Measurements from ENCODE around the gene NUP85. TPM values are rescaled to one million over a fixed set of nuclear protein-coding genes. Genes with fewer than 3 reads are reported as not detected.

NUP85 gene
- total RNA-seq, 2 experiments from 2014 or later = 129 to 219 TPM

DNA sequence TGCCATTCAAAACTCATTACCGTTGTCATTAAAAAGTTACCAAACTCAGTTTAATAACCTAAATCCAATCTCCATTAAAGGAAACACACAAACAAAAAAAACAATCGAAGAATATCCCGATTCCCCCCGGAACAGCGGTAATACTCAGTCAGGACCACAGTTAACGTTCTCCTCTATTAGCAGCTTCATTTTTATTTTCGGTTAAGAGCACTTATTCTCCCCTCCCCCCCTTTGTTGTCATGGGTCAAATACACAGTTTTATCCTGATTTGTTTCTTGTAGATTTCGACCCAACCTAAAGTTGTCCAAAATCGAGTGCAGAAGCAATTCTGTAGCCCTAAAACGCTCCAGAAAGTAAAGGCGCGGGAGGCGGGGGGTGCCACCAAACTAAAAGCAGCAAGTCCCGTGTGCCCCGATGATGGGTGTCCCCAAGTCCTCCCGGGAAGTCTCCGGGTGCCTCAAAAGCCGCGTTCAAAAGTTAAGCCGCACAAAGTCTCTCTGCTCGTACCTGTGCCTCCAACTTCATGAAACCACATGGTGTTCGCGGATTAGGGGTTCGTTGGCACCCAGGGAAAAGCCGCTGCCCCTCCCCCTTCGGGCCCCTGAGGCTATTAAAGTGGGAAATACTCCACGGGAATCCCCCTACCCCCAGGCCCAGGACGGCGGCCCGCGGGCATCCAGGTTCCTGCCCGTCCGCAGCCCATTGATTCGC lies 23.7 kb upstream of the NUP85 start:
- Histone ChIP-seq H3K4me3 (ENCODE audit: low read depth, low read length, poor library complexity, severe bottlenecking) (peak overlapping the region; percentile 88), H3K79me2 (ENCODE audit: insufficient read depth, low read depth, low read length) (peaks cover 59% of the 10 kb centered on the region), H3K4me2 (ENCODE audit: low read length) (peak overlapping the region; percentile 81), H3K36me3 (ENCODE audit: insufficient read depth, low read length) (peaks cover 55% of the 10 kb centered on the region), H3K9me2 (ENCODE audit: insufficient read depth, low read length) (no peaks in the 10 kb centered on the region), H4K20me1 (ENCODE audit: insufficient read depth, low read length) (peaks cover 10% of the 10 kb centered on the region), H2AFZ (ENCODE audit: low read length) (peak overlapping the region; percentile 18; the same call in 1 of the 2 replicates), H3K27ac (ENCODE audit: low read depth, low read length, poor library complexity, severe bottlenecking) (peak overlapping the region; percentile 91), H3K4me1 (ENCODE audit: insufficient read depth, low read length, poor library complexity, severe bottlenecking) (peaks cover 24% of the 10 kb centered on the region), H3K9me3 (ENCODE audit: low read length) (no peaks in the 10 kb centered on the region)
- intact Hi-C loops (cut with micrococcal nuclease; ENCODE audit: unreplicated experiment) = loop anchor here (2.0 kb wide), 3 partner anchors 51 to 135 kb away; partner anchors contain the start of genes ATP5PD, KCTD2, MIF4GD and NT5C
- ChIA-PET CTCF (ENCODE audit: unreplicated experiment) (interaction anchor here (0.6 to 0.7 kb wide), 2 partner anchors 10 to 421 kb away, joined by 4 to 6 read pairs; no protein-coding TSS in a partner anchor), POLR2A (interaction anchor here (0.5 to 1.0 kb wide), 2 partner anchors 10 to 85 kb away, joined by 5 to 7 read pairs; no protein-coding TSS in a partner anchor)
- peak; percentile 55 for DNase-seq (ENCODE audit: low spot score)
- TF ChIP-seq, protein P1, sequence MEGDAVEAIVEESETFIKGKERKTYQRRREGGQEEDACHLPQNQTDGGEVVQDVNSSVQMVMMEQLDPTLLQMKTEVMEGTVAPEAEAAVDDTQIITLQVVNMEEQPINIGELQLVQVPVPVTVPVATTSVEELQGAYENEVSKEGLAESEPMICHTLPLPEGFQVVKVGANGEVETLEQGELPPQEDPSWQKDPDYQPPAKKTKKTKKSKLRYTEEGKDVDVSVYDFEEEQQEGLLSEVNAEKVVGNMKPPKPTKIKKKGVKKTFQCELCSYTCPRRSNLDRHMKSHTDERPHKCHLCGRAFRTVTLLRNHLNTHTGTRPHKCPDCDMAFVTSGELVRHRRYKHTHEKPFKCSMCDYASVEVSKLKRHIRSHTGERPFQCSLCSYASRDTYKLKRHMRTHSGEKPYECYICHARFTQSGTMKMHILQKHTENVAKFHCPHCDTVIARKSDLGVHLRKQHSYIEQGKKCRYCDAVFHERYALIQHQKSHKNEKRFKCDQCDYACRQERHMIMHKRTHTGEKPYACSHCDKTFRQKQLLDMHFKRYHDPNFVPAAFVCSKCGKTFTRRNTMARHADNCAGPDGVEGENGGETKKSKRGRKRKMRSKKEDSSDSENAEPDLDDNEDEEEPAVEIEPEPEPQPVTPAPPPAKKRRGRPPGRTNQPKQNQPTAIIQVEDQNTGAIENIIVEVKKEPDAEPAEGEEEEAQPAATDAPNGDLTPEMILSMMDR (conservative IDR thresholded peaks at IDR 0.05; ENCODE audit: low read length) = no peak
- no peak for TF ChIP-seq EZH2phosphoT487 (IDR thresholded peaks at IDR 0.05; ENCODE audit: borderline replicate concordance, low read depth, low read length)
- BruUV-seq (replicated peaks) = no TSS peak

DNA sequence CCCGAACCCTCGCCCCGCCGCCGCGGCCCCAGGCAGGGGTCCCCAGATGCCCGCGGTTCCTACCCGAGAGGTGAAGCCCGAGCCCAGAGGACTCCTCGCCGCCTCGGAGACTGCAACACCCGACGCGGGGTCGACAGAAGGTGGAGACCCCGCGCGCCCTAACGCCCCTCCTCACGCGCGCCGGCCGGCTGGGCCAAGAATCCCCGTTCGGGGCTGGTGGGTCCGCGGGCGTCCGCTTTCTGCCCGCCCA lies 23.2 kb upstream of the NUP85 start:
- Histone ChIP-seq H3K4me1 (ENCODE audit: insufficient read depth, low read length, poor library complexity, severe bottlenecking) (peaks cover 24% of the 10 kb centered on the region), H2AFZ (ENCODE audit: low read length) (peak overlapping the region; percentile 18; the same call in 1 of the 2 replicates), H3K79me2 (ENCODE audit: insufficient read depth, low read depth, low read length) (peaks cover 54% of the 10 kb centered on the region), H4K20me1 (ENCODE audit: insufficient read depth, low read length) (peaks cover 10% of the 10 kb centered on the region), H3K27ac (ENCODE audit: low read depth, low read length, poor library complexity, severe bottlenecking) (peak overlapping the region; percentile 91), H3K9me2 (ENCODE audit: insufficient read depth, low read length) (no peaks in the 10 kb centered on the region), H3K4me3 (ENCODE audit: low read depth, low read length, poor library complexity, severe bottlenecking) (peak overlapping the region; percentile 88), H3K4me2 (ENCODE audit: low read length) (peak overlapping the region; percentile 81), H3K9me3 (ENCODE audit: low read length) (no peaks in the 10 kb centered on the region), H3K36me3 (ENCODE audit: insufficient read depth, low read length) (peaks cover 51% of the 10 kb centered on the region)
- no TSS peak for BruUV-seq (replicated peaks)
- TF ChIP-seq EZH2phosphoT487 (IDR thresholded peaks at IDR 0.05; ENCODE audit: borderline replicate concordance, low read depth, low read length) = no peak
- TF ChIP-seq, protein P1 (conservative IDR thresholded peaks at IDR 0.05; ENCODE audit: low read length) = no peak
- ChIA-PET CTCF (ENCODE audit: unreplicated experiment) (no interaction called here), POLR2A (no interaction called here)
- DNase-seq (ENCODE audit: low spot score) = no peak
- intact Hi-C loops (cut with micrococcal nuclease; ENCODE audit: unreplicated experiment) = loop anchor here (2.0 kb wide), 3 partner anchors 51 to 135 kb away; partner anchors contain the start of genes ATP5PD, KCTD2, MIF4GD and NT5C
